Measurements from ENCODE around the gene AACS. TPM values are rescaled to one million over a fixed set of nuclear protein-coding genes. Genes with fewer than 3 reads are reported as not detected.

The AACS gene
- total RNA-seq, 4 donors from 2014 or later, result 14.8 to 24.0 (median 20.1) TPM

DNA sequence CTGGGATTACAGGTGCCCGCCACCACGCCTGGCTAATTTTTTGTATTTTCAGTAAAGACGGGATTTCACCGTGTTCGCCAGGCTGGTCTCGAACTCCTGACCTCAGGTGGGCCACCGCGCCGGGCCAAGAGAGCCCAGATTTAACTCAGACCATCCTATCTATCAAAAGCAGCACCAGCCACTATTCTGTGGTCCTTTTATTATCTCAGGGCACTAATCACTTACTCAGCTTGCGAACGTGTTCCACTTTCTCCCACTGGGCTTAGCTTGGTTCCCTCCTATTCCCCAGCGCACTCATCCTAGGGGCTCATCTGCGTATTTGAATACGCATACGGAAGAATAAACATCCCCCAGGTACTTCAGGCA, 16.2 kb upstream of the AACS start:
- no peak for DNase-seq
- intact Hi-C loops (cut with DNase I), result no loop called here

DNA sequence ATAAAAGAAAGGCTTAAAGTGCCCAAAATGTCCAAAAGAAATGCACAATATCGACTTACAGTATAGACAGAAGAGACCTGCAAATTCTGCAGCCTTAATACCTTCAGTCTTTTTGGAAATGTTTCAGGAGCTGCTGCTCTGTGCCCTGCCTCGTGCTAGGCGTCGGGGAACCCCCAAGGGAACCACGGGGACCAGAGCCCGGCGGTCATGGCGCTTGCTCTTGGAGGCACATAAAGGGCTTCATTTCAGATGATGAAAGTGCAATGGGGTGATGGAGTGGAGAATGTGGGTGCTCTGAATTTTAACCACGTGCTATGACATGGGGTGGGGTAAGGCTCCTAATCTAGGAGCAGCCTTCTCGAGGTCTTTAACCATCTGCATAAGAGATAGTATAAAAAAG, 14.8 kb upstream of the AACS start:
- no peaks in the 10 kb centered on the region for H3K9me3 ChIP-seq
- WGBS, 2 donors, result 84 to 88% methylated on average over 10 of the region's 10 CpGs
- H3K4me1 ChIP-seq, result no peaks in the 10 kb centered on the region
- no peak overlapping the region for H3K4me3 ChIP-seq (replicated peaks in 1 of 3)
- no peak overlapping the region for H3K27ac ChIP-seq
- TF ChIP-seq, protein P1, sequence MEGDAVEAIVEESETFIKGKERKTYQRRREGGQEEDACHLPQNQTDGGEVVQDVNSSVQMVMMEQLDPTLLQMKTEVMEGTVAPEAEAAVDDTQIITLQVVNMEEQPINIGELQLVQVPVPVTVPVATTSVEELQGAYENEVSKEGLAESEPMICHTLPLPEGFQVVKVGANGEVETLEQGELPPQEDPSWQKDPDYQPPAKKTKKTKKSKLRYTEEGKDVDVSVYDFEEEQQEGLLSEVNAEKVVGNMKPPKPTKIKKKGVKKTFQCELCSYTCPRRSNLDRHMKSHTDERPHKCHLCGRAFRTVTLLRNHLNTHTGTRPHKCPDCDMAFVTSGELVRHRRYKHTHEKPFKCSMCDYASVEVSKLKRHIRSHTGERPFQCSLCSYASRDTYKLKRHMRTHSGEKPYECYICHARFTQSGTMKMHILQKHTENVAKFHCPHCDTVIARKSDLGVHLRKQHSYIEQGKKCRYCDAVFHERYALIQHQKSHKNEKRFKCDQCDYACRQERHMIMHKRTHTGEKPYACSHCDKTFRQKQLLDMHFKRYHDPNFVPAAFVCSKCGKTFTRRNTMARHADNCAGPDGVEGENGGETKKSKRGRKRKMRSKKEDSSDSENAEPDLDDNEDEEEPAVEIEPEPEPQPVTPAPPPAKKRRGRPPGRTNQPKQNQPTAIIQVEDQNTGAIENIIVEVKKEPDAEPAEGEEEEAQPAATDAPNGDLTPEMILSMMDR (IDR thresholded peaks at IDR 0.05), result no peak
- TF ChIP-seq POLR2A (IDR thresholded peaks at IDR 0.05), result no peak
- DNase-seq, result no peak
- intact Hi-C loops (cut with DNase I), result no loop called here
- H3K27me3 ChIP-seq, result no peaks in the 10 kb centered on the region
- no peaks in the 10 kb centered on the region for H3K36me3 ChIP-seq

More for the DNA sequence above, 16.2 kb upstream of the AACS start:
- no peak for TF ChIP-seq POLR2A (IDR thresholded peaks at IDR 0.05)
- TF ChIP-seq, protein P1 (IDR thresholded peaks at IDR 0.05), result no peak
- Histone ChIP-seq H3K4me1 (no peaks in the 10 kb centered on the region), H3K9me3 (no peaks in the 10 kb centered on the region), H3K36me3 (no peaks in the 10 kb centered on the region), H3K27ac (peak overlapping the region in 1 of 3 donors; percentile 17), H3K27me3 (no peaks in the 10 kb centered on the region), H3K4me3 (replicated peaks in 1 of 3) (peak overlapping the region in 2 of 3 donors; percentile 31 to 35)
- 54% methylated on average over 14 to 15 of the region's 15 CpGs for WGBS, 2 donors

- Histone ChIP-seq H3K9me3 (no peaks in the 10 kb centered on the region), H3K27me3 (no peaks in the 10 kb centered on the region), H3K36me3 (no peaks in the 10 kb centered on the region), H3K4me1 (no peaks in the 10 kb centered on the region), H3K4me3 (replicated peaks in 1 of 3) (no peak overlapping the region), H3K27ac (no peak overlapping the region)
- intact Hi-C loops (cut with DNase I), result no loop called here
- no peak for DNase-seq
- TF ChIP-seq, protein P1 (IDR thresholded peaks at IDR 0.05), result no peak
- no peak for TF ChIP-seq POLR2A (IDR thresholded peaks at IDR 0.05)
- 74 to 81% methylated on average over 3 of the region's 3 CpGs for WGBS, 2 donors
Measured at GRCh38 chr12:125050868-125051267, 14.4 kb upstream of the AACS start.

GRCh38 chr12:125053821-125054220, 11.4 kb upstream of the AACS start:
- no peaks in the 10 kb centered on the region for H3K4me1 ChIP-seq
- no peak for TF ChIP-seq POLR2A (IDR thresholded peaks at IDR 0.05)
- TF ChIP-seq, protein P1 (IDR thresholded peaks at IDR 0.05), result no peak
- whole genome bisulfite sequencing, 2 donors, result 79 to 83% methylated on average over 4 to 8 of the region's 8 CpGs
- H3K36me3 ChIP-seq, result no peaks in the 10 kb centered on the region
- no peak overlapping the region for H3K27ac ChIP-seq
- DNase-seq, result no peak
- no peak overlapping the region for H3K4me3 ChIP-seq (replicated peaks in 1 of 3)
- H3K27me3 ChIP-seq, result no peaks in the 10 kb centered on the region
- H3K9me3 ChIP-seq, result no peaks in the 10 kb centered on the region
- intact Hi-C loops (cut with DNase I), result no loop called here

DNA sequence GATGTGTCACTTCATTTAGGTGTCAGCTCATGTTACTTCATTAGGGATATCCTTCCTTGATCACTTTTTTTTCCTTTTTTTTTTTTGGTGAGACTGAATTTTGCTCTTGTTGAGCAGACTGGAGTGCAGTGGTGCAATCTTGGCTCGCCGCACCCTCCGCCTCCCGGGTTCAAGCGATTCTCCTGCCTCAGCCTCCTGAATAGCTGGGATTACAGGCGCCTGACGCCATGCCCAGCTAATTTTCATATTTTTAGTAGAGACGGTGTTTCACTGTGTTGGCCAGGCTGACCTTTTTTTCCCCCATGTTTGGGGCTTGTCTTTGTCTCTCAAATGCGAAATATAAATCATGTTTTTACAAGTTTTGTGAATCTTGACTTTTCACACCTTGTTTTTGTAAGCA, 9.6 kb upstream of the AACS start:
- WGBS, 2 donors, result 92% methylated on average over 9 of the region's 9 CpGs
- H3K36me3 ChIP-seq, result no peaks in the 10 kb centered on the region
- no peak overlapping the region for H3K4me3 ChIP-seq (replicated peaks in 1 of 3)
- H3K27ac ChIP-seq, result no peak overlapping the region
- intact Hi-C loops (cut with DNase I), result no loop called here
- no peak for DNase-seq
- TF ChIP-seq, protein P1 (IDR thresholded peaks at IDR 0.05), result no peak
- no peak for TF ChIP-seq POLR2A (IDR thresholded peaks at IDR 0.05)
- no peaks in the 10 kb centered on the region for H3K4me1 ChIP-seq
- no peaks in the 10 kb centered on the region for H3K27me3 ChIP-seq
- no peaks in the 10 kb centered on the region for H3K9me3 ChIP-seq

Data from thyroid gland (tissue), 4 donors.